ENCODE measurements around the gene KLHL8.
A peak's percentile ranks its signal among the peaks of the same experiment; 100 is the strongest.
"Not testable (repeated sequence)": the region's sequence is repeated elsewhere in the genome, so short reads cannot be mapped to it uniquely, and the experiment has no call there.

Gene KLHL8

GRCh38 chr4:87227751-87228151, 7.3 kb upstream of the KLHL8 start:
- no peak for DNase-seq

DNA sequence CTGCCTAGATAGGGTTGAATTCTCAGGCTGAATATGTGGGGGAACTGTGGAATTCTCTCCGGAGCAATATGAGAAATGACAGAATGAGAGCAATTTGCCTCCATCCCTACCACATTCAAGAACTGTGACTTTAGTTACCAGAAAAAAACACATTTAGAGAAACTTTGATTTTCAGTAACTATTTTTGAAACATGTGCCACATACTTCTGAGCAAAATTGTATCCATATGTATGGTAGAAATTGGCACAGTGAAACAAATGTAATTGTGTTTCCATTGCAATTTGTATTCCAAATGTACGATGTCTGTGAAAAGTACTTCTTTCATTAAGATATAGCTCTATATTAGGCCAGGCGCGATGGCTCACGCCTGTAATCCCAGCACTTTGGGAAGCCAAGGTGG, 5.5 kb upstream of the KLHL8 start:
- no peak for DNase-seq

GRCh38 chr4:87224141-87224923, 3.9 kb upstream of the KLHL8 start:
- DNase-seq, result no peak

DNA sequence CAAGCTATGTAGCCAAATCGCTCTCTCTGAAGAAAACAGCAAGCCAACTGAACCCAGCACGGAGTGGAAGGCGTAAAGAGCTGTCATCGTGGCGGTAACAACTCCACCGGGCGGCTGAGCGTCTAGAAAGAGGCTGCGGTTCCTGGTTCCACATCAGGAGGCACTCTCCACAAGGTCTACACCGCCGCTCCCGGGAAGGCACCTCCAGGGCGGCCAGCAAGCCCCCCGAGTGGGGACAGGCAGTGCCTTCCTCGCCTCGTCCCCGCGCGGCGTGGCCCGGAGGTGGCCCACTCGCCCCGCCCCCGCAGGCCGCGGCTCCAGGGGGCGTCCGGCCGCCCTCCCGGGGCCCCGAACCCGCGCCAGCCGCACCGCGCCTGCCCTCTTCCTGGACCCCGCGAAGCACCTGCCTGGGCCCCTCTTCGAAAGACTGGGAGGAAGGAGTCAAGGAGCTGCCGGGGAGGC, 755 bp downstream of the KLHL8 start:
- DNase-seq, result peak; percentile 51

DNA sequence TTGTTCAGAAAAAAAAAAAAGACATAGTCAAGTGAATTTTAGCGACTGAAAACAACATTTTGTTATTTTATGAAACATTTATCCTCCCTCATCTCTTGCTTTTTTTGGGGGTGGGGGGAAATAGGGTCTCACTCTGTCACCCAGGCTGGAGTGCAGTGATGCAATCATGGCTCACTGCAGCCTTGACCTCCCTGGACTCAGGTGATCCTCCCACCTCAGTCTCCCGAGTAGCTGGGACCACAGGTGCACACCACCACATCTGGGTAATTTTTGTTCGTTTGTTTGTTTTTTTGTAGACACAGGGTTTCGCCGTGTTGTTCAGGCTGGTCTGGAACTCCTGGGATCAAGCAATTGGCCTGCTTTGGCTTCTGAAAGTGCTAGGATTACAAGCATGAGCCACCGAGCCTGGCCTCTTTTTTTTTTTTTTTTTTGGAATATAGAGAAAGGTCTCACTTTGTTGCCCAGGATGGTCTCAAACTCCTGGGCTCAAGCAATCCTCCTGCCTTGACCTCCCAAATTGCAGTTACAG, 3.1 kb downstream of the KLHL8 start:
- not testable (repeated sequence) for DNase-seq

GRCh38 chr4:87216469-87216868, 3.9 kb downstream of the KLHL8 start:
- DNase-seq, result no peak

DNA sequence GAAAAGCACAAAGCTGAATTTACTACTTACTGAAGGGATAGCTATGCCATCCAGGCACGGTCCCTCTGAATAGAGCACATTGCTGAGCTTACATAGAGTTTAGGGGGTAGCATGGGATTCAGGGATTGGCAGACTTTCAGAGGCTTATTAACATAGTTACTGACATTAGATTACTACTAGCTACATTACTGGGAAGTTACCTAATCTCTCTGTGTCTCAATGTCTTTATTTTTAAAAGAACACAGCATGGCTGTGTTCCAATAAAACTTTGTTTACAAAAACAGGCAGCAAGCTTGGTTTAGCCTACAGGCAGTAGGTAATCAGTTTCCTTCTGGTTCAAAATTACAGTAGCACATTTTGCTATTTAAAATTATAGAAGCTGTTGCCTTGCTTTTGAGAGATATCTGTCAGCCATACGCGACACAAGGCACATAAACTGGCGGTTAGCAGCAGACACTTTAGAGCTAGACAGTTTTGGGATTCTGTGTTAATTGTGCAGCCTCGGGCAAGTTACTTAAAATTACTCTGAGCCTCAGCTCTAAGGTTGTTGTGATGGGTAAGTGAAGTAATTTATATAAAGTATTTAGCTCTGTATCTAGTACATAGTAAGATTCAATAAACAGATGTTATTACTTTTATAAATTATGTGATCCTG, 6.9 kb downstream of the KLHL8 start:
- no peak for DNase-seq

GRCh38 chr4:87211249-87211952, 9.0 kb downstream of the KLHL8 start:
- DNase-seq, result no peak

GRCh38 chr4:87209696-87210095, 10.7 kb downstream of the KLHL8 start:
- DNase-seq, result peak; percentile 26

DNA sequence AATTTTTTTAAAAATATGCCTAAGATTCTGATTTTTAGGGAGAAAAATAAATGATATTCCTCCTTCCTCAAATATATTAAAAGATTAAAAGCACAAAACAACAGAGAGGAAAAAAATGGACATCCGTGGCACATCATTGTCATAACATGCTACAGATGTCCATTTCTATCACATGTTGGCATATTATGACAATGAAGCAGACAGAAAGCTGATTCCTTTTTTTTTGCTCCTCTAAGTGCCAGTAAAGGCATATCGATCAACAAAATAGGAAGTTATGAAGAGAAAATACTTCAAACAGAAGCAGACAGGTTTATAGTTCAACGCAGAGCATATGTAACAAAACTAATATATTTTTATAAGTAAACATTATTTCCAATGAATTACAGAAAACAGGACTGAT, 11.2 kb downstream of the KLHL8 start:
- DNase-seq, result no peak

GRCh38 chr4:87204559-87204958, 15.9 kb downstream of the KLHL8 start:
- no peak for DNase-seq

DNA sequence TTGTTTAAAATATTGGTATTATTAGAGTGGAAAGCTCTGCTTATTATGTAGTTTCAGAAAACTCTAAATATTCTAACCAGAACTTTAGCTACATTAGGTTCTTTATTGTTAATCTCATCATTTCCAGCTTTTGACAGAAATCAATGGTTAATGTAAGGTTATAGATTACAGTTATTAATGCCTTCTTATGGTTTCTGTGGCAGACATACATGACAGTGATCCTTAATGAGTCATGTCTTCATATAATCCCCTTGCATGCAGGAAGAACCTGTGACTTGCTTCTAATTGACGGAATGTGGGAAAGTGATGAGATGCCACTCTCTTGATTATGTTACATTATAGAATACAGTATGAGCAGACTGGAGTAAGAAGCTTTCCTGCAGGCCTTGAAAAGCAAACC, 23.5 kb downstream of the KLHL8 start:
- no peak for DNase-seq

GRCh38 chr4:87196146-87196545, 24.3 kb downstream of the KLHL8 start:
- no peak for DNase-seq

DNA sequence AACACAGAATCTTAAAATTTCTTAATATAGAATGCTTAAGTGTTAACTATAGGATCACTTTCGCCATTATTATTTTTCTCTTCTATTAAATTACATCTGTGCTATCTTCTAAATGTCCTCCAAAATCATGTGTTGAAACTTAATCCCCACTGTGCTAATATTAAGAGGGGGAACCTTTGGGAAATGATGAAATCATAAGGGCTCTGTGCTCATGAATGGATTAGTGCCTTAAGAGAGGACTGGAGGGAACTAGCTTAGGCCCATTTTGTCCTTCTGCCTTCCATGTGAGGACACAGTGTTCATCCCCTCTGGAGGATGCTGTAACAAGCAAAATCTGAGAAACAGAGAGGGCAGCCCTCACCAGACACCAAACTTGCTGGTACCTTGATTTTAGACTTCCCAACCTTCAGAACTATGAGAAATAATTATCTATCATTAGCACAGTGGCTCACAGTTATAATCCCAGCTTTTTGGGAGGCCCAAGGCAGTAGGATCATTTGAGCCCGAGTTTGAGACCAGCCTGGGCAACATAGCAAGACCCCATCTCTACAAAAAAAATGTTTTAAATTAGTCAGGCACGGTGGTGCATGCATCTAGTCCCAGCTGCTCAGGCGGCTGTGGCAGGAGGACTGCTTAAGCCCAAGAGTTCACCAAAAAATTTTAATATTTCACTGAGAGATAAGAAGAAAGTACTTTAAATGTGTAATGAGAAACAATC, 26.3 kb downstream of the KLHL8 start:
- no peak for DNase-seq

DNA sequence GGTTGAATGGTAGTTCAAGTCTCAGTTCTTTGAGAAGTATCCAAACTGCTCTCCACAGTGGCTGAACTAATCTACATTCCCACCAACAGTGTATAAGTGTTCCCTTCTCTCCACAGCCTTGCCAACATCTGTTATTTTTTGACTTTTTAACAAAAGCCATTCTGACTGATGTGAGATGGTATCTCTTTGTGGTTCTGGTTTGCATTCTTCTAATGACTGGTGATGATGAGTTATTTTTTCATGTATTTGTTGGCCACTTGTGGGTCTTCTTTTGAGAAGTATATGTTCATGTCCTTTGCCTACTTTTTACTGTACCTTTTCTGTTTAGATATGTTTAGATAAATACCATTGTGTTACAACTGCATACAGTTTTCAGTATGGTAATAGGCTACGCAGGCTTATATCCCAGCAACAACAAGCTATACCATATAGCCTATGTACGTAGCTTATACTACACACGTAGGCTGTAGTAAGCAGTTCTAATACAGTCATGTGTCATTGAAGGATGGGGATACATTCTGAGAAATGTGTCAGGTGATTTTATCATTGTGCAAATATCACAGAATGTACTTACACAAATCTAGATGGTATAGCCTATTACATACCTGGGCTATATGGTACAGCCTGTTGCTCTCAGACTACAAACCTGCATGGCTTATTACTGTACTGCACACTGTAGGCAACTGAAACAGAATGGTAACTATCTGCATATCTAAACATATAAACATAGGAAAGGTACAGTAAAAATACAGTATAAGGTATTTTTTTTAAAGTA, 28.1 kb downstream of the KLHL8 start:
- peak; percentile 24 for DNase-seq

- no peak for DNase-seq
Measured at GRCh38 chr4:87188932-87189331, 31.5 kb downstream of the KLHL8 start.

DNA sequence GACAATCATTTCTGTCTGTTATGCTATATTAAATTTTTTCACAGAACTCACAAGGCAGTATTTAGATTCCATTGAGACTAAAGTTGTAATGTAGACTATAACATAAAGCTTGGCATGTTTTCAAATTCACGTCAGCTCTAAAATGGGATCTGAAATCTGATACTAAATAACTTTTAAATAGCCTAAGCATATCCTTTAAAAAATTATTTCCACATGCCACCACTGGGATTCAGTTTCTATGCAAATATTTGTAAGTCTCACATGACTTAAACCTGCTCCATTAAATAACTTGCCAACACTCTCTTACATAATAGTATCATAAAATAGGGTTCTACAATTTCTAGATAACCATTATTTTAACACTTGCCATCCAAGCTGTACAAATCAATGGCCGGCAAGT, 32.4 kb downstream of the KLHL8 start:
- no peak for DNase-seq

DNA sequence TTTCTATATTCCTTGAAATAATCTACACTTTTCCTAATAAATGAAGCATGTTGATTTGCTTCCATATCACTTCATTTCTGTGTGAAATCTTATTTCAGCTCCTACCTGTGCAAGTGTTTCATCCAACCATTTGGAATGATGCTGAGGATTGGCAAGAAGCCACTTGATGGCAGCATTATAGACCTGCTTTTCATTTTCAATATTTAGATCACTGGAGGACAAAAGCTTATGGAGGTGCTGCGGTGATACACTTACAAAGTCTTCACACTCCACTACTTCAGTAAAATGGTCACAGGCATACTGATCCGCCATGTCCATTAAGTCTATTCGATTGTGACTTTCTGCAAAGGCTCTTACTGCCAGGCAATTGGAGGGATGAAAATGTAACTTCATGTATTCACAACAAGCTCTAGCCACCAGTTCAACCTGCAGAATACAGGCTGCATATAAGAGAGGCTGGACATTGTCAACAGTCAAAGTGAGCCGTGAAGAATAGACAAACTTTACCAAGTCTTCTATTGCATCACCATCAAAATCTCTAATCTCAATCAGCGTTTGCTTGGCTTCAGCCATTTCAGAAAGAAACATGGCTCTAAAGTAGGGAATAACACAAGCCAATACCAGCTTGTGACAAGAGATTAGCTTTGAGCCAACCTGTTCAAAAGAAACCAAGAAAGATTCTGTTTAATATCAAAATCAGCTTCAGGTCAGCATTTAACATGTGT, 35.1 kb downstream of the KLHL8 start:
- no peak for DNase-seq

GRCh38 chr4:87180767-87181166, 39.7 kb downstream of the KLHL8 start:
- no peak for DNase-seq

DNA sequence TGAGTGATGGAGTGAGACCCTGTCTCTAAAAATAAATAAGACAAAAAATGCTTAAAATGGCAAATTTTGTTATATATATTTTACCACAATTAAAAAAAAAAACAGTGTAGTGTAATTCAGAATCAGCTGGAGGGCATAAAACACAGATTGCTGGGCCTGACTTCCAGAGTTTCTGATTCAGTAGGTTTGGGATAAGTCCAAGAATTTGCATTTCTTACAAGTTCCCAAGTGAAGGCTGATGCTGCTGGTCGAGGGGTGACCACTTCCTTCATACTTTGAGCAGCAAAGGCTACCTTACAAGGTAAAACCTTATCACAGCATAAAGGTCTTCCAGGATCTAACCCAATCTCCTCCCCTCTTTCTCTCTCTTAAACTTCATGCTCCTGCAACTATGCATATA, 40.7 kb downstream of the KLHL8 start:
- no peak for DNase-seq

GRCh38 chr4:87174672-87175071, 45.7 kb downstream of the KLHL8 start:
- no peak for DNase-seq

All from activated CD4-positive, alpha-beta T cell treated with anti-CD3 and anti-CD28 coated beads, Interleukin-2, Interleukin-6, amounts not matched to agents 100 ng/mL and 50 ng/mL, durations not matched to agents 16 hours and 8 hours (primary cell).